NCI-H82 treated with DMSO at 0.1 percent for 48 hours (cell line): ENCODE results near the gene DPH1.
"Not testable (repeated sequence)": the region's sequence is repeated elsewhere in the genome, so short reads cannot be mapped to it uniquely, and the experiment has no call there.

Experiments used
- DNase-seq: peaks from one replicate; lab custom pipeline; 2025; ENCODE audit not compliant: unreplicated experiment; lab: John Stamatoyannopoulos, UW

Gene DPH1

DNA sequence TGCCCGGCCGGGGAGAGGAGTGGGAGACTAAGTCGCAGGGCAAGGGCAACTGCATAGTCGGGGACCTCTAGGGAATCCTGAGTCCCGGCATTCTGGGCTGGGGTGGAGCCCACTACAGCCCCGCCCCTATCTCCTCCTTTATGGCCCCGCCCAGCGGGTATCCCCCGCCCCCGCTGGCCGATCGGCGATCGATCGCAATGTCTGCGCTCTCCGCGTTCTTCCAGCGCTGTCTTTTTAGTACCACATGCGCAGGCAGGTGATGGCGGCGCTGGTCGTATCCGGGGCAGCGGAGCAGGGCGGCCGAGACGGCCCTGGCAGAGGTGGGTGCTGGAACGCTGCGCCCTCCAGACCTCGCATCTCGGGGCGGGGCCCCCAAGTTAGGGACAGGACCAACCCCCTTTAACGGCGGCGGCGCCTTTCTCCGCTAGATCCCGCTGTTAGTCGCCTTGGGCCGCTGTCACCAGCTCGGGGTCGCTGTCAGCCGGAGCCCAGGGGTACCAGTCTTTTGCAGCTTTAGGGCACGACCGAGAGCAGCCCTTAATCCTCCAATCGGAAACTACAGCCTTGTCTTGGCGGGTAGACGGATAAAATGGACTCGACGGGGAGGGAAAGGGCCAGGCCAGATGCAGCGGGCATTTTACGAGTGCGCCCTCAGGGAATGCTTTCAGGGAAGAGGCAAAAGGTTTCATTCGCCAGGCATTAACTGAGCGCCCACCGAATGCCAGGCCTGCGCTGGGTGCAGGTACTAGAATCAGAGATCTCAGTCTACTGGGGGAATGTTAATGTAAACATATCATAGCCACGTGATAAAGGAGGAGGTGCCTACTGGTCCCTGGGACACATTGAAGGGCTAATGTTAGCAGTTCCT, at the start of gene DPH1:
TSS of gene DPH1 (plus strand) at position 243 of the 868 bp plus-strand sequence. CDS start at position 260, 17 bp downstream.
- peak; percentile 90 for DNase-seq

DNA sequence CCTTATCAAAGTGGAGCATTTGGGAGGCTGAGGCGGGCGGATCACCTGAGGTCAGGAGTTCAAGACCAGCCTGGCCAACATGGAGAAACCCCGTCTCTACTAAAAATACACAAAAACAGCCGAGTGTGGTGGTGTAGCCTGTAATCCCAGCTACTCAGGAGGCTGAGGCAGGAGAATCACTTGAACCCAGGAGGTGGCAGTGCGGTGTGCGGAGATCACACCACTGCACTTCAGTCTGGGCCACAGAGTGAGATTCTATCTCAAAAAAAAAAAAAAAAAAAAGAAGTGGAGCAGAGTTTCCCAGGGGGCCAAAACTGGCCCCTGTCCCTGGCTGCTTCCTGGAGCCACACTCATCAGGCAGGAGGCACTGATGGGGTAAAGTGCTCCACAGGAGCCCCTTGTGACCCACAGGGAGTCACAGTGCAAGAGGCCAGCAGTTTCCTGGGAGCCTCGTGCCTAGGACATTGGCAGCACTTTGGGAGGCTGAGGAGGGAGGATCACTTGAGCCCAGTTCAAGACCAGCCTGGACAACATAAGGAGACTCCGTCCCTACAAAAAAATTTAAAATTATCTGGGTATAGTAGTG, 49.2 kb upstream of the DPH1 start:
- DNase-seq = no peak

DNA sequence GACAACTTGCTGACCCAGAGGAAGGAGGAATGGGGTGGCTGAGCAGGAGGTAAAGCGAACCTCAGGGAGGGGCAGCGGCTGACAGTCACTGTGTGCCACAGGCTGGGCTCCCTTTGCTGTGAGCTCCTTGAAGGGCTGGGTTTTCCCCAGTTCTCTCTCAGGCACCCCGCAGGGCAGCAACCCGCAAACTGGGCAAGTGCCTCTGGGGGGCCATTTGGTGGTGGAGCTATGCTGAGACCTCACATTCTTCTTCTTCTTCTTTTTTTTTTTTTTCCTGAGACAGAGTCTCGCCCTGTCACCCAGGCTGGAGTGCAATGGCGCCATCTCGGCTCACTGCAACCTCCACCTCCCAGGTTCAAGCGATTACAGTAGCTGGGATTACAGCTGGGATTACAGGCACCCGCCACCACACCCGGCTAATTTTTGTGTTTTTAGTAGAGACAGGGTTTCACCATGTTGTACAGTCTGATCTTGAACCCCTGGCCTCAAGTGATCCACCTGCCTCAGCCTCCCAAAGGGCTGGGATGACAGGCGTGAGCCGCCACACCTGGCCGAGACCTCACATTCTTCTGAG, 47.1 kb upstream of the DPH1 start:
- not testable (repeated sequence) for DNase-seq

DNA sequence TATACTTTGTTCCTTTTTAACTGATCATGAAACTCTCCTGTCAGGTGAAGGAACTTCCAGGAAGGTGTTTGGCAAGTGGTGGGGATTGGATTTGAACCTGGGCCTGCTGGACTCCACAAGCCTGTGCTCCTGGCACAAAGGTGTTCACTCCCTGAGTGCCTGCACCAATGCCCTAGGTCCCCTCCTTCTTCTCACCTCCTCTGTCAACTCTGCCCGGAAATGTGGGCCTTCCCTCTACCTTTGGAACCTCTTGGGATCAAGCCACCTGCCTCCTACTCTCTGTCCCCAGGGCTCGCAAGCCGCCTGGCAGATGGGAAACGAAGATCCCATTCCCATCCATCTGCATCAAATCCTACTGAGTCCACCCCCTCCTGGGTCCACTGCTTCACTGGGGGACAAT, 44.9 kb upstream of the DPH1 start:
- peak; percentile 39 for DNase-seq

DNA sequence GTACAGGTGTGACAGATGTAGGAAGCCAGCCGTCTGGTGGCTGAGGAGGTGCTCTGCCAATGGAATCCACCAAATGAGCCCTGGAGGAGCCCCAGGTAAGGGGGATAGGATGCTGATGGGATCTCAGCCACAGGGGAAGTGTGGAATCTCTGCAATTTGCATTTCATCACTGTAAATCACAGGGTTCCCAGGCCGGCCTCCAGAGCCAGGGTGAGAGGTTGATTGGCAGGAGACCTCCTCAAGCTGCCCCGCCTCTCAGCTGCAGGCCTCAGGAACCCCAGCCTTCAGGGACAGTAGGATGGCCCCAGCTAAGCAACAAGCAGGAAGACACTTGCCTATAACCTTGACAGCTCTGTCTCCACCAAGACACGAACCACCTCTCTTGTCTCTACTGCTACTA, 44.3 kb upstream of the DPH1 start:
- DNase-seq = no peak

DNA sequence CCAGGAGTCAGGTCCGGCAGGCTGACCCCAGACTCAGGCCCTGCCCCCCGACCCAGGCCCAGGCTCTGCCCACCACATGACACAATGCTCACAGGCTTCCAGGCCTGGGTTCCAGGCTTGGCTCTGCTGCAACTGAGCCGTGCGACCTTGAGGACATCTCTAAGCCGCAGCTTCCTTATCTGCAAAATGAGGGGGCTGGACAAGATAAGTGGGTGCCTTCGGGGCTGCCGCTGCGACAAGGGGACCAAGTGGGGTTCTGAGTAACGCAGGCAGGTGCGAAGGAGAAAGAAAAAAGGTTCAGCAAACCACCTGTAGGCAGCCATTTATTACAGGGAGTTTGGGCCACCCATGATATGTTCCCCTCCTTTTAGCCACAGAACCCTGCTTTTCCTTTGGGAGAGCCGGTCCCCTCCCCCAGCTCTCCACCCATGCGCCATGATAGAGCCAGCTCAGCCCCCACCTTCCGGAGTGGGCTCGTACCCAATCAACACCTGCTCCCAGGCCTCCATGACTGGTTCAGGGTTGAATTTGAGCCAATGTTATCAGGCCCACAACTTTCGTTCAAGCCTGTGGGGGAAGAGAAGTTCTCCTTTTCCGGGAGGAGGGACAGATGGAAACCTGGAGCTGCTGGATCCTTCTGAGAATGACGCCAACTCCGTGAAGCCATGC, 43.0 kb upstream of the DPH1 start:
- DNase-seq = no peak

DNA sequence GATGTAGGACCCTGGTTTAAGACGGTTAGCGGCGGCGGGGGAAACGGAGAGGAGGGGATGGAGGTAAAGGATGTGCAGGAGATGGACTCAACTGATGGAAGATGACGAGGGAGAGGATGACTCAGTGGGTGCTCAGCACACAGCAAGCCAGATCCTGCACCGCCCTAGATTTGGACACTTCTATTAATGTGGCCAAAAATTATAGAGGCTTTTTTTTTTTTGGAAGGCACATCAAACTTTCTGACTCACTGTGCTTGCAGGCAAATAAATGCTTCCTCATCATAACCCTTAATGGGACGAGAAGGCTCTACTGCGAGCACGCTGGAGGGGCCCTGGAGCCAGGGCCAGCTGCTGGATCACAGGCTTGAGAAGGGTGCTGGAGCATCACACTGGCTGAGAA, 40.8 kb upstream of the DPH1 start:
- DNase-seq = no peak

DNA sequence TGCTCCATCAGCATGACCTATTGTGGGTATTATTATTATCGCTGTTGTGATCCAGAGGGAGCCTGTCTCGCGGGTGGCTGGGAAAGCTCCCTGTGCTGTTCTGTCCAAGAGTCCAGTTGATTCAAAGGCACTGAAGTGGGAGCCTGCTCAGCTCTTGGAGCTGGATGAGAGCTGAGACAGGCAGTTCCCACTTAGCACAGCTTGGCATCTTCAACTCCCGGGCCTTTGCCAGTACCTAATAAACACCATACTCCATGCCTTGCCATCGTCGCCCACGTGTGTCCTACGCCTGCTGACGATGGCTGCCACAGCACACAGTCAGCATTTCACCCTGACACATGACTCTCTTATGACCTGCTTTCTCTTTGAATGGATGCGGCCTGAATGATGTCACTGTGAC, 37.4 kb upstream of the DPH1 start:
- DNase-seq = no peak

DNA sequence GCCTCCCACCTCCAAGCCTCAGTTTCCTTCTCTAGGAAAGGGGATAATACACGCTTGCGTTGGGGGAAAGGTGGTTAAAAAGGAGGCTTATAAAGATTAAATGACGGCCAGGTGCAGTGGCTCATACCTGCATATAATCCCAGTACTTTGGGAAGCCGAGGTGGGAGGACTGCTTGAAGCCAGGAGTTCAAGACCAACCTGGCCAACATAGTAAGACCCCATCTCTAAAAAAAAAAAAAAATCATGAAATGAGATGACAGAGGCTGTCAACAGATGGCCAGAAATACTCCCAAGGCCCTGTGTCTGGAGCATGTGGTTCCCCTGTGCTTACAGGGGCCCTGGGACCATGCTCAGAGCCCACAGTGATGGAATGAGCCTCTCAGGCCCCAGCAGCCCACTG, 35.2 kb upstream of the DPH1 start:
- no peak for DNase-seq

DNA sequence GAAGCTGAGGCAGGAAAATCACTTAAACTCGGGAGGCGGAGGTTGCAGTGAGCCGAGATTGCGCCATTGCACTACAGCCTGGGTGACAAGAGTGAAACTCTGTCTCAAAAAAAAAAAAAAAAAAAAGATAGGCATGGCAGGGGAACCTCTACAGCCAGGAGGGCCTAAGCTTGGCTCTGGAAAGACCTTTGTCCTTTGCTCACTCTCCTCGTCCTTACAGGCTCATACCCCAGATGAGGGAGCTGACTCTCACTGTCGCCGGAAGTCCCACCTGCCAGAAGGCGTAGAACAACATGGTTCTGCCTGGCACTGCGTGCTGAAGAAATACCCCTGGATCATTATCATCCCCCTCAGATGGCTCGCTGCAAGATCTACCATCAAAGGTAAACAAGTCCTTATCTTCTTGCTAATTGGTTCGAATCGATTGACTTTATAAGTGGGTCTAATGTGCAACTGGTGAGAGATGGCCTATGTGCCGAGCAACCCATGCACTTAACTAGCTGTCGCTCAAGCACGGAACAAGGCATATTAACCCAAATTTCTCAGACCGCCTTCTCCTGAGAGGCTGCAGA, 34.5 kb upstream of the DPH1 start:
- no peak for DNase-seq

DNA sequence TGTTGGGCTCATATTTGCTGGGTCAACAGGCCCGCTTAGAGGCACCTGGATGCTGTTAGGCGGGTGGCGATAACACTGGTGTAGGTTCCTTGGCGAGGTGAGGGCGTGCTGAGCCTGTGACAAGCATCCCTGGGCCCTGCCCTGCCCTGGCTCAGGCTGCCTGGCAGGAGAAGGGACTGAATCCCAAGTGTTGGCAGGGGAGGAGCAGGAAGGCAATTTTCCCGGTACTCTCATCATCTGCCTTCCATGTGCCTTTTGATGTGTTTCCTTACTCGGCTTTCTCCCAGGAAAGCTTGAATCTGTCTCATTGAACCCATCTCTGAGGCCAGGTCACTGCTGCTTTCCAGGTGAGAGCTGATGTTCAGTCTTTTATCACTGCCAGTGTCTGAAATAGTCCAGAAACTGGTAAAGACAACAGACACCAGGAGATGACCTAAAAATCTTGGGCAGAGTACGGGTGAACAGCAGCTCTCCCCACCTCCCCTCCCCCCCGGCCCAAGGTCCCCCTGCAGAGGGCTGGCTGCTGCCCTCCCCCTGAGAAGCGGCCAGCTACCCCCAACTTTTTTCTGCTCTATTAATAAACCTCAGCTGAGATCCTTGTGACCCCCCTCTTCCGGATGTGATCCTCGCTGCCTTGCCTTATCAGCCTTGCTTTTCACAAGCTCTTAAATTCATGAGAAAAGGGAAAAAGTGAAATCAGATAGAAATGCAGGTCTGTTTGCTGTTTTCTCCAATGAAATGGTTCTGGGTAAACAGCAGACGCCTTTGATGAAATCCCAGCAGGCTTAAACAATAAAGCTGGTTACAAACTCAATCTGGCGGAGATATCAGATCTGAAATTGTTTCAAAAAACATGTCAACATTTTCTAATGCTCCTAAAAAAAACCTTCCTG, 33.8 kb upstream of the DPH1 start:
- no peak for DNase-seq

DNA sequence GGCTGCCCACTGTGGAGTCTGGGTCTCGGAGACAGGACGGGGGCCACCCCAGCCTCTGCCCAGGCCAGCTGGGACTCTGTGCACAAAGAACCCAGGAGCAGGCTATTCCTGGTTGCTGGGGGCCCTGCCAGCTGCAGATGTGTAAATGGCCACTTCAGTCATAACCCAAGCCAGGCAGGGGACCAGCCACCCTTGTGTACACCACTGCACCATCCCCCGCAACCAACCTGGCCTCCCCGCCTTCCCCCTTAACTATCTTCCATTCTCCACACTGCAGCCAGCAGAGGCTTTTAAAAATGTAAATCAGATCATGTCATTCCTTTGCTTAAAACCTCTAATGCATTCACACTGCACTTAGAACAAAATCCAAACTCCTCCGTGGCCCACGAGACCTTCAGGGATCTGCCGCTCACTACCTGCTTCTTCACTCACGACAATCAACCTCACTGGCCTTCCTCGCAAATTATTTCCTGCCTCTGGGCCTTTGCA, 33.1 kb upstream of the DPH1 start:
- DNase-seq = no peak

DNA sequence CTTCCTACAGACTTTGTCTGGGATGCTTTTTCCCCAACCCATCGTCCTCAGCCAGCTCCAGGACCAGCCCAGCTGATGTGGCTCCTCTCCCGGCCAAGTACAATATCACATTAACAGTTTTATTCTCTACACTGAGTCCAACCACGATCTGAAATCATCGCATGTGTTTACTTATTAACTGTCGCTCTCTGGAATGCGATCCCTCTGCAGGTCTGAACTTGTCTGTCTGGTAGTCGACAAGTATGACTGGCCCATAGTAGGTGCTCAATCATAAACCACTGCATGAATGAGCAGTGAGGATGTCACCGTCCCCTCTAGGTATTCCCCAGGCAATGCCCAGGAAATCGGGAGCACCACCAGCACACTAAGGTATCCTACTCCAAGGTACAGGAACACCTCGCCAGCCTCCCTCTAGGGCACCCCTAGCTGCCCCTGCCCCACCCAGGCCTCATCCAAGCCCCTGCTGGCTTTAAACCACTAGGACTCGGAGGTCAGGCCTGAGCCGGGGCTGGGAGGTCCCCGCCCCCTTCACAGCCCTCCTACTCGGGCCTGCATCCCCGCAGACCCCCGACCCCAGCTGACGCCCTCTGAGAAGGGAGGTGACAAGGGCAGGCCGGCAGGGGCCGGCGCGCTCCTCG, 32.5 kb upstream of the DPH1 start:
- peak; percentile 52 for DNase-seq

DNA sequence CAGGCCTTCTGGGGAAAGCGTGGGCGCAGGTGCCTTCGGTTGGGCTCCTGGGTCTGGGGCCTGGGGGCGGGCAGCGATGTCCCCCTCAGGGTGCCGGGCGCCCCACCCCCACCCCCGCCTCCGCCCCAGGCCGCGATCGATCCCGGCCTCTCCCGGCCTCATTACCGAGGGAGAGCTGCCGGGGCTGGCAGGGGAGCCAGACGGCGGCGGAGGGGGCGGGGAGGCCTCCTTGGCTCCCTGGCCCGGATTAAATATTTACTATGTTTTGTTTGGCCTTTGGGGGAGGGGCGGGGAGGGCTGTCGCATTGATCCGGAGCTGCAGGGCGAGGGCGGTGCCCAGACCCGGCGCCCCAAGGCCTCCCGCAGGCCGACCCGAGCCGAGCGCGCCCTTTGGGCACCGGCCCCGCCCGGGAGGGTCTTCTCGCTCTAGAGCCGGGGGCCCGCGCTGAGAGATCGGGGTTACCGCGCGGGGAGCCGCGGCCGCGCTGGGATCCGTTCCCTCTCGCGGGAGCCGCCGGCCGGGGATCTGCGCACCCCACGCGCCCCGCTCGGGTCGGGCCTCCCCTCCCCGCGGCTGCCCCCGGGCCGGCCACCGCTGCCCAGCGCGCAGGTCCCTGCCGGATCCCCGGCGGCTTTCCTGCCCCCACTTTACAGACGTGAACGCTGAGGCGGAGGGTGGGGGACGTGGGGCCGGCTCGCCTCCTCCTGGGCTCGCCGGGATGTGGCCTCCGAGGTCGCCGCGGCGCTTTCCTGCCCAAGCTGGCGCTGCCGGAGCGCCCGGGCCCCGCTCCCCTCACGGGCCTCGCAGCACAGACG, 31.8 kb upstream of the DPH1 start:
- peak; percentile 81 for DNase-seq

DNA sequence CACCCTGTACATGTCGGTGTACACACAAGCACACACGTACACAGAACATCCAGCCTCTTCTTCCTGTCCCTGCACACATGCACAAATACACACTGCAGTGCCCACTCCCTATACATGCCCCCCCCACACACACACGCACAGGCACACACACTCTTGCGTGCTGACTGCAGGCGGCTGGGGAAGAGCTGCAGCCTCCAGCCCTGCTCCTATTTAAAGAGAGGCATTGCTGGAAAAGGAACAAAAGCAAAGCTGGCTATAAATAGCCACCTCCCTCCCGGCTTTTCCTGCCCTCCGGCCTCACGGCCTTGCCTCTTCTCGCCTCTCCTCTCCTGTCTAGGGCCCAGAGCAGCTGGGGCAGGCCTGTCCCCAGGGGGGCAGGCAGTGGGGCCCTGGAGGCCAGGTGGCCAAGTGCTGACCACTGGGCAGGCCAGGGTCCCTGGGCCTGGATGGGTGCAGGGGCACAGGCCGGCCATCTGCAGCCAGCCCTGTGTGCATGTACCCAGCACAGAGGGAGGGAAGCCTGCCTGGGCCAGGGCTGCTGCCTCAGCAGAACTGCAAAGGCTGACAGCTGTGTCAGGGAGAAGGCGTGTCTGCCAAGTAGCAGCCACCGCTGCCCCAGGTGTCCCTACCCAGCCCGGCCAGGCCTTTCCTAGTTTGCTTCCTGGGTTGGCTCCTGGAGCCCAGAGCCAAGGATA, 30.2 kb upstream of the DPH1 start:
- DNase-seq = peak; percentile 31

DNA sequence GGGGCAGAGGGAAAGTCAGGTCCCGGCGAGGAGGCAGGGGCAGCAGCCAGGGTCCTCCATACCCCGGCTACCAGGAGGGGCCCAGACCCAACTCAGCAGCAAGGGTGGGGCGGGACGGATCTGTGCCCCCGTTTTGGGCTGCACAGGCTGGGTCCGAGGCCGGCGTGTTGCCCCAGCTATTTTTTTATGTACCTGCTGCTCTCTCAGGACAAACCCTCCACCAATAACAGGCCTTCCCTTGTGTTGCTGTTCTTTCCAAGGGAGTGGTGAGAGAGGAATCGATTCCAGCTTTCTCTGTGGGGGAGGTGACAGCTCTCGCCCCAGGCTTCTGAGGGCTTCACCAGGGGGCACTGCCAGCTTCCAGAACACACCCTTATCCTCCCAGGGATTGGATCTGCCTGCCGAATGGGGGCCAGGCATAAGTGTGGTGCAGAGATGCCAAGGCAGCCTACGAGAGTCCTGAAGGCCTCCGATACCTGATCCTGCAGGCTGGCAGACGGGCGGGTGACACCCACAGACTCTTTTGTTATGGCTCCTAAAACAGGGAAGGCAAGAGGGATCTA, 27.1 kb upstream of the DPH1 start:
- DNase-seq = no peak

DNA sequence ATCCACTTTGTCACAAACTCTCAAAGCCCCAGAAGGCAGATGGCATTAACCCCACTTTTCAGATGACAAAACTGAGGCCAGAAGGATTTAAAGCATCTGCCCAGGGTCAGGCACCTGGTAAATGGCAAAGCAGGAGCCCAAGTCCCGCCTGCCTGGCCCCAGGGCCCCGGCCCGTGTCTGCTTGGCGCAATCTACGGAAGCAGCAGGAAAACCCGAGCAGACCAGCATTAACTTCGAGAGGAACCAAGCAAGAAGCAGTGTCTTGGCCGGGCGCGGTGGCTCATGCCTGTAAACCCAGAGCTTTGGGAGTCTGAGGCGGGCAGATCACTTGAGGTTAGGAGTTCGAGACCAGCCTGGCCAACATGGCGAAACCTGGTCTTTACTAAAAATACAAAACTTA, 26.4 kb upstream of the DPH1 start:
- DNase-seq = no peak

DNA sequence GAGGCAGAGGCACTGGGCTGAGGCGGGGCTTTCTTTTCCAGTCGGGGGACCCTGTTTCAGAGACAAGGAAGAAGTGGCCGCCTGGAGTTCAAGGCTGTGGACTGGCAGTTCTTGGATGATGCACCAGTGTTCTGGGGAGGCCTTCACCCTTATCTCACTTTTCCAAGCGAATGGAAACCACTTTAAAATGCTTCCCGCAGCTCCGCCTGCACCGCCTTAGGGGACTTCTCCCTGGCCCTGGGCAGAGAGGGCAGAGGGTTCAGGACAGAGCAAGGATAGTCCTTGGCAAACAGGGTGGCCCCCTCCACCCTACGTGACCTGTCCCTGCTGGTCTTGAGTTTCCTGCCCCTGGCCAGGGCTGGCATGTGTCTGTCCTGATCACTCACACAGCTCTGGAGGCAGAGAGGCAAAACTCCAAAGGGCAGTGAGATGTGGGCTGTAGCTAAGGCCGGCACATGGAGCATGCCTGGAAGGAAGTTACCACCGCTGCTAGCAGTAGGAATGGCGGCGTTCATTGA, 25.5 kb upstream of the DPH1 start:
- no peak for DNase-seq
